Measurements from ENCODE around the gene SLC25A29. TPM values are rescaled to one million over a fixed set of nuclear protein-coding genes. Genes with fewer than 3 reads are reported as not detected.
A peak's percentile ranks its signal among the peaks of the same experiment; 100 is the strongest.

The SLC25A29 gene
- total and polyA plus RNA-seq, 8 donors: 56.0 to 105 (median 80.5) TPM

GRCh38 chr14:100246809-100247428 is 59.3 kb downstream of the SLC25A29 start:
- H3K4me1 ChIP-seq: peaks cover 26 to 93% of the 10 kb centered on the region in 2 donors

DNA sequence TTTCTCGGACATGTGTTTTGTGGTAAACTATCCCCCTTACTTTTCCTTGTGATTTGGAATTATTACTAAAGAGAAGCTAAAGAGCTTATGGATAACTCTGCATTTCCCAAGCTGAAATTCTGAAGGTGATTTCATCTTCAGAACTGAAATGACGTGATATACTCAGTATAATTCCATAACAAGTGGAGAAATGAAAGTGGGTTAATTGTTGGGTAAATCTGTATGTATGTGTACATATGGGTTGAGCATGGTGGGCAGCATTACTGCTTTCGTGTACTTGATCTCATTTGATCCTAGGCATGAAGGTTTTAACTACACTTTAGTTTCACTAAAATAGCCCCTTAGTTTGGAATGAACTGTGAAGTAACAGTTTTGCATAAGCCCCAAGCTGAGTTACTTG is 63.2 kb downstream of the SLC25A29 start:
- H3K4me3 ChIP-seq: no peak overlapping the region
- intact Hi-C loops (cut with DNase I): no loop called here
- no peak overlapping the region for H3K27ac ChIP-seq
- H3K27me3 ChIP-seq: no peaks in the 10 kb centered on the region
- no peaks in the 10 kb centered on the region for H3K9me3 ChIP-seq
- ATAC-seq: no peak
- no peaks in the 10 kb centered on the region for H3K36me3 ChIP-seq
- DNase-seq: no peak
- peaks cover 19 to 73% of the 10 kb centered on the region in 2 donors for H3K4me1 ChIP-seq
- no peak for TF ChIP-seq CTCF (IDR thresholded peaks at IDR 0.05)

More at GRCh38 chr14:100246809-100247428, 59.3 kb downstream of the SLC25A29 start:
- Histone ChIP-seq H3K27me3 (no peaks in the 10 kb centered on the region), H3K4me3 (no peak overlapping the region), H3K27ac (peak overlapping the region in 1 of 2 donors; percentile 23), H3K9me3 (no peaks in the 10 kb centered on the region), H3K36me3 (no peaks in the 10 kb centered on the region)
- no peak for DNase-seq
- intact Hi-C loops (cut with DNase I): no loop called here
- peak; percentile 27 to 54 for TF ChIP-seq CTCF (IDR thresholded peaks at IDR 0.05)
- ATAC-seq: peak; percentile 83

DNA sequence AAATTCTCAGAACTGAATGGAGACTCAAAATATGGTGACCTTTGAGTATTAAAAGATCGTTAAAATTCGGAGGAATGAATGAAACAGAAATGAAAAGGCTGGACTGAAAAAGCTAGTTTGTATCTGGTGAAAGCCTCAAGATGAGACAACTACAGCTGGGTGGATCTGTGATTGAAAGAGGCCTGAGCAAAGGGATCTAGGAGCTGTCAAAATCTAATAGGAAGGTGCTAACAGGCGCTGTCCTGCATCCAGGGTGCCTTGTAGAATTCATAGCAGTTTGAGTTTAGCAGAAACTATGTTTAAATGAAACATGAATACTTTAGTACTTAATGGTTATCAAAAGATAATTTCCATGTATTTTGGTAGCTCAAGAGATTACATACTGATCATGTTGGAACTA is 65.0 kb downstream of the SLC25A29 start:
- Histone ChIP-seq H3K4me1 (peaks cover 20 to 69% of the 10 kb centered on the region in 2 donors), H3K9me3 (no peaks in the 10 kb centered on the region), H3K4me3 (peak overlapping the region; percentile 41 to 100), H3K36me3 (no peaks in the 10 kb centered on the region), H3K27me3 (no peaks in the 10 kb centered on the region), H3K27ac (peak overlapping the region; percentile 89 to 98)
- ATAC-seq: no peak
- no peak for TF ChIP-seq CTCF (IDR thresholded peaks at IDR 0.05)
- DNase-seq: no peak
- intact Hi-C loops (cut with DNase I): no loop called here

Small RNA genes lying within 50 kb of the gene (microRNA-seq; reads per million reads assigned to microRNA genes)
- gene MIR345: 134 to 289 reads per million in 2 donors
- gene MIR6764: 0.41 to 0.50 reads per million in 2 donors

Other genes starting within 250 kb of the SLC25A29 start
- 10 to 100 TPM; 60.2 to 84.5 TPM for gene EVL, start 241.0 kb downstream of the SLC25A29 start, total RNA-seq
- 100 to 1,000 TPM; 193 to 264 (median 199) TPM for gene EVL, start 241.0 kb downstream of the SLC25A29 start, polyA plus RNA-seq (ENCODE audit: insufficient read length in 6 of 6)
- gene DEGS2, start 146.8 kb downstream of the SLC25A29 start, total RNA-seq: 1 to 10 TPM; 2.0 to 7.6 TPM
- gene DEGS2, start 146.8 kb downstream of the SLC25A29 start, polyA plus RNA-seq (ENCODE audit: insufficient read length in 6 of 6): 1 to 10 TPM; 3.3 to 8.3 (median 5.6) TPM
- gene YY1, start 67.3 kb downstream of the SLC25A29 start, total RNA-seq: 10 to 100 TPM; 57.4 to 59.0 TPM
- gene YY1, start 67.3 kb downstream of the SLC25A29 start, polyA plus RNA-seq (ENCODE audit: insufficient read length in 6 of 6): 100 to 1,000 TPM; 111 to 129 (median 123) TPM
- not detected for gene SLC25A47, start 16.9 kb upstream of the SLC25A29 start, total RNA-seq
- gene SLC25A47, start 16.9 kb upstream of the SLC25A29 start, polyA plus RNA-seq (ENCODE audit: insufficient read length in 6 of 6): not detected
- gene WDR25, start 70.0 kb upstream of the SLC25A29 start, total RNA-seq: 10 to 100 TPM in 1 of 2 donors, 1 to 10 TPM in 1; 8.4 to 12.1 TPM
- gene WDR25, start 70.0 kb upstream of the SLC25A29 start, polyA plus RNA-seq (ENCODE audit: insufficient read length in 6 of 6): 10 to 100 TPM in 4 of 6 donors, 1 to 10 TPM in 2; 9.2 to 11.5 (median 10.5) TPM

Measured in left lung (tissue), 10 donors.